ENCODE data around the gene DNAJC16. TPM values are rescaled to one million over a fixed set of nuclear protein-coding genes. Genes with fewer than 3 reads are reported as not detected.

Gene DNAJC16
- total and polyA plus RNA-seq, 9 of the 15 experiments (the other 6 are each of a cell fraction or from before 2014, with no cell fraction given): 6.9 to 16.8 (median 12.8) TPM

- no peak for TF ChIP-seq ATF6 (CRISPR knock-in tag; IDR thresholded peaks at IDR 0.05)
- TF ChIP-seq FOXO4 (CRISPR knock-in tag; IDR thresholded peaks at IDR 0.05): no peak
- TF ChIP-seq SREBF2 (CRISPR knock-in tag; IDR thresholded peaks at IDR 0.05): no peak
- no peak for TF ChIP-seq ETS2 (tag; IDR thresholded peaks at IDR 0.05; ENCODE audit: borderline replicate concordance, poor library complexity, severe bottlenecking)
- TF ChIP-seq ZNF785 (CRISPR knock-in tag; IDR thresholded peaks at IDR 0.05): no peak
- TF ChIP-seq JUND (IDR thresholded peaks at IDR 0.05; ENCODE audit: borderline replicate concordance, low read depth, low read length): peak; percentile 99
- TF ChIP-seq JUND (tag; IDR thresholded peaks at IDR 0.05; ENCODE audit: borderline replicate concordance, low read depth, low read length): peak; percentile 99; the same call in 2 of the 3 replicates
- TF ChIP-seq KLF13 (tag; IDR thresholded peaks at IDR 0.05; ENCODE audit: borderline replicate concordance, low read depth): no peak
- TF ChIP-seq TBP (optimal IDR thresholded peaks at IDR 0.05; ENCODE audit: low read depth, low read length): no peak
- peak; percentile 67; the same call in 1 of the 2 replicates for TF ChIP-seq TARDBP (IDR thresholded peaks at IDR 0.05)
- TF ChIP-seq FOXP4 (CRISPR knock-in tag; IDR thresholded peaks at IDR 0.05; ENCODE audit: borderline replicate concordance): no peak
- TF ChIP-seq UBTF (IDR thresholded peaks at IDR 0.05; ENCODE audit: borderline replicate concordance in 1 of 2, low read depth in 2 of 2, low read length in 2 of 2): no peak
- TF ChIP-seq ZNF707 (CRISPR knock-in tag; conservative IDR thresholded peaks at IDR 0.05): no peak
- TF ChIP-seq ZBTB7A (IDR thresholded peaks at IDR 0.05; ENCODE audit: borderline replicate concordance, control insufficient read depth, low read depth, low read length): no peak
- no peak for TF ChIP-seq CAMTA2 (CRISPR knock-in tag; conservative IDR thresholded peaks at IDR 0.05)
- TF ChIP-seq TCF7 (IDR thresholded peaks at IDR 0.05; ENCODE audit: borderline replicate concordance): no peak
- no peak for TF ChIP-seq SMAD1 (IDR thresholded peaks at IDR 0.05; ENCODE audit: low read depth, low read length, partially characterized antibody)
- peak; percentile 29; the same call in 1 of the 2 replicates for TF ChIP-seq ZNF583 (CRISPR knock-in tag; IDR thresholded peaks at IDR 0.05)
Measured at GRCh38 chr1:15543589-15544568, 17.2 kb downstream of the DNAJC16 start (continued).

All from K562 (cell line).